ENCODE results near the gene PLCL2. TPM values are rescaled to one million over a fixed set of nuclear protein-coding genes. Genes with fewer than 3 reads are reported as not detected.

Gene PLCL2
- total RNA-seq, 4 donors from 2014 or later: 18.1 to 31.3 (median 27.7) TPM

GRCh38 chr3:17050506-17050905 is 165.8 kb downstream of the PLCL2 start:
- TF ChIP-seq CTCF (IDR thresholded peaks at IDR 0.05; ENCODE audit: low read depth): no peak

- no peak for TF ChIP-seq CTCF (IDR thresholded peaks at IDR 0.05; ENCODE audit: low read depth)
Measured at GRCh38 chr3:17052363-17052762, 167.6 kb downstream of the PLCL2 start.

GRCh38 chr3:17054301-17054981 is 169.7 kb downstream of the PLCL2 start:
- TF ChIP-seq CTCF (IDR thresholded peaks at IDR 0.05; ENCODE audit: low read depth): no peak

- no peak for TF ChIP-seq CTCF (IDR thresholded peaks at IDR 0.05; ENCODE audit: low read depth)
Measured at GRCh38 chr3:17054982-17055343, 170.2 kb downstream of the PLCL2 start.

- TF ChIP-seq CTCF (IDR thresholded peaks at IDR 0.05; ENCODE audit: low read depth): no peak
Measured at GRCh38 chr3:17055374-17056276, 170.9 kb downstream of the PLCL2 start.

- no peak for TF ChIP-seq CTCF (IDR thresholded peaks at IDR 0.05; ENCODE audit: low read depth)
Measured at GRCh38 chr3:17057321-17057720, 172.6 kb downstream of the PLCL2 start.

GRCh38 chr3:17059989-17060550 is 175.3 kb downstream of the PLCL2 start:
- no peak for TF ChIP-seq CTCF (IDR thresholded peaks at IDR 0.05; ENCODE audit: low read depth)

All from subcutaneous adipose tissue (tissue), 4 donors.